ENCODE data around the gene COPB2. TPM values are rescaled to one million over a fixed set of nuclear protein-coding genes. Genes with fewer than 3 reads are reported as not detected.

COPB2 gene
- total RNA-seq, 1 experiment from 2014 or later: 156 TPM

- Histone ChIP-seq H3K27ac (no peak overlapping the region), H3K36me3 (ENCODE audit: low read depth) (peaks cover 79% of the 10 kb centered on the region), H2AFZ (no peak overlapping the region), H3K9me2 (ENCODE audit: insufficient read depth) (no peaks in the 10 kb centered on the region), H3K79me2 (ENCODE audit: low read depth) (no peaks in the 10 kb centered on the region; the same call in 1 of the 2 replicates), H3K4me3 (no peak overlapping the region), H3K4me2 (no peak overlapping the region), H4K20me1 (ENCODE audit: insufficient read depth) (peaks cover 21% of the 10 kb centered on the region), H3K27me3 (ENCODE audit: insufficient read depth, low read depth) (no peaks in the 10 kb centered on the region), H3K4me1 (replicated peaks; ENCODE audit: insufficient read depth) (no peaks in the 10 kb centered on the region), H3K9me3 (ENCODE audit: insufficient read depth, low read depth) (no peaks in the 10 kb centered on the region), H3F3A (ENCODE audit: insufficient read depth, low read depth) (no peaks in the 10 kb centered on the region)
- intact Hi-C loops (cut with micrococcal nuclease; ENCODE audit: unreplicated experiment): no loop called here
- ChIA-PET POLR2A (ENCODE audit: unreplicated experiment) (no interaction called here), CTCF (no interaction called here)
- no peak for DNase-seq
- no TSS peak for BruUV-seq (replicated peaks)
- no peak for TF ChIP-seq CTCF (conservative IDR thresholded peaks at IDR 0.05)
- TF ChIP-seq EZH2 (IDR thresholded peaks at IDR 0.05; ENCODE audit: low read depth): no peak
Observed at GRCh38 chr3:139374099-139374498, 15.3 kb downstream of the COPB2 start.

DNA sequence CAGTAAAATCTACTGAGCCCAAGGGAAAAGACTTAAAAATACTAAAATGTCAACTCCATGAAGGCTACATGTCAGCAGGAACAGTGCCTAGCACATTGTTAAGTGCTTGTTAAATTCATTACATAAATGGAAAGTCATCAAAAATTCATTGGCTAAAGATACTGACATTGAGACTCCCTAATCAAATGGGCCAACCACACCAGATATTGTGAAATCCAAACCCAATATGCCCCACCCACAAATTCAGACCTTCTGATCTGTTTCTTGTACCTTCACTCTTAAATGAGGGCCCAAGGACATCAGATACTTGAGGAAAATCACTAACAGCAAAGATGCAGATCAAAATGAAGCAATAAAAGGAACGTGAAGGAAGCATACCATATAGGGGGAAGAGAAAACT, 24.9 kb downstream of the COPB2 start:
- H3K27me3 ChIP-seq (ENCODE audit: insufficient read depth, low read depth): no peaks in the 10 kb centered on the region
- peaks cover 20% of the 10 kb centered on the region; the same call in 1 of the 2 replicates for H4K20me1 ChIP-seq (ENCODE audit: insufficient read depth)
- no peak for DNase-seq
- ChIA-PET POLR2A (ENCODE audit: unreplicated experiment) (no interaction called here), CTCF (no interaction called here)
- no peaks in the 10 kb centered on the region for H3K4me1 ChIP-seq (replicated peaks; ENCODE audit: insufficient read depth)
- no peaks in the 10 kb centered on the region for H3K9me3 ChIP-seq (ENCODE audit: insufficient read depth, low read depth)
- intact Hi-C loops (cut with micrococcal nuclease; ENCODE audit: unreplicated experiment): no loop called here
- H3K9me2 ChIP-seq (ENCODE audit: insufficient read depth): no peaks in the 10 kb centered on the region
- no peaks in the 10 kb centered on the region; the same call in 1 of the 2 replicates for H3F3A ChIP-seq (ENCODE audit: insufficient read depth, low read depth)
- H2AFZ ChIP-seq: no peak overlapping the region
- TF ChIP-seq EZH2 (IDR thresholded peaks at IDR 0.05; ENCODE audit: low read depth) (no peak), CTCF (conservative IDR thresholded peaks at IDR 0.05) (no peak)
- H3K79me2 ChIP-seq (ENCODE audit: low read depth): no peaks in the 10 kb centered on the region
- peaks cover 78% of the 10 kb centered on the region for H3K36me3 ChIP-seq (ENCODE audit: low read depth)
- H3K4me3 ChIP-seq: no peak overlapping the region
- BruUV-seq (replicated peaks): no TSS peak
- H3K27ac ChIP-seq: no peak overlapping the region
- H3K4me2 ChIP-seq: no peak overlapping the region

- Histone ChIP-seq H3K27ac (no peak overlapping the region), H3K79me2 (ENCODE audit: low read depth) (no peaks in the 10 kb centered on the region), H3K27me3 (ENCODE audit: insufficient read depth, low read depth) (no peaks in the 10 kb centered on the region), H4K20me1 (ENCODE audit: insufficient read depth) (peaks cover 21% of the 10 kb centered on the region; the same call in 1 of the 2 replicates), H3K4me1 (replicated peaks; ENCODE audit: insufficient read depth) (no peaks in the 10 kb centered on the region), H3F3A (ENCODE audit: insufficient read depth, low read depth) (peaks cover 12% of the 10 kb centered on the region; the same call in 1 of the 2 replicates), H3K36me3 (ENCODE audit: low read depth) (peaks cover 72% of the 10 kb centered on the region), H2AFZ (no peak overlapping the region), H3K4me2 (no peak overlapping the region), H3K9me2 (ENCODE audit: insufficient read depth) (no peaks in the 10 kb centered on the region), H3K4me3 (no peak overlapping the region), H3K9me3 (ENCODE audit: insufficient read depth, low read depth) (no peaks in the 10 kb centered on the region)
- ChIA-PET POLR2A (ENCODE audit: unreplicated experiment) (no interaction called here), CTCF (no interaction called here)
- TF ChIP-seq CTCF (conservative IDR thresholded peaks at IDR 0.05): no peak
- no peak for TF ChIP-seq EZH2 (IDR thresholded peaks at IDR 0.05; ENCODE audit: low read depth)
- intact Hi-C loops (cut with micrococcal nuclease; ENCODE audit: unreplicated experiment): no loop called here
- no peak for DNase-seq
- BruUV-seq (replicated peaks): no TSS peak
Observed at GRCh38 chr3:139361276-139361675, 28.2 kb downstream of the COPB2 start.
